ENCODE results near the gene ST6GALNAC1.

The ST6GALNAC1 gene, protein sequence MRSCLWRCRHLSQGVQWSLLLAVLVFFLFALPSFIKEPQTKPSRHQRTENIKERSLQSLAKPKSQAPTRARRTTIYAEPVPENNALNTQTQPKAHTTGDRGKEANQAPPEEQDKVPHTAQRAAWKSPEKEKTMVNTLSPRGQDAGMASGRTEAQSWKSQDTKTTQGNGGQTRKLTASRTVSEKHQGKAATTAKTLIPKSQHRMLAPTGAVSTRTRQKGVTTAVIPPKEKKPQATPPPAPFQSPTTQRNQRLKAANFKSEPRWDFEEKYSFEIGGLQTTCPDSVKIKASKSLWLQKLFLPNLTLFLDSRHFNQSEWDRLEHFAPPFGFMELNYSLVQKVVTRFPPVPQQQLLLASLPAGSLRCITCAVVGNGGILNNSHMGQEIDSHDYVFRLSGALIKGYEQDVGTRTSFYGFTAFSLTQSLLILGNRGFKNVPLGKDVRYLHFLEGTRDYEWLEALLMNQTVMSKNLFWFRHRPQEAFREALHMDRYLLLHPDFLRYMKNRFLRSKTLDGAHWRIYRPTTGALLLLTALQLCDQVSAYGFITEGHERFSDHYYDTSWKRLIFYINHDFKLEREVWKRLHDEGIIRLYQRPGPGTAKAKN

DNA sequence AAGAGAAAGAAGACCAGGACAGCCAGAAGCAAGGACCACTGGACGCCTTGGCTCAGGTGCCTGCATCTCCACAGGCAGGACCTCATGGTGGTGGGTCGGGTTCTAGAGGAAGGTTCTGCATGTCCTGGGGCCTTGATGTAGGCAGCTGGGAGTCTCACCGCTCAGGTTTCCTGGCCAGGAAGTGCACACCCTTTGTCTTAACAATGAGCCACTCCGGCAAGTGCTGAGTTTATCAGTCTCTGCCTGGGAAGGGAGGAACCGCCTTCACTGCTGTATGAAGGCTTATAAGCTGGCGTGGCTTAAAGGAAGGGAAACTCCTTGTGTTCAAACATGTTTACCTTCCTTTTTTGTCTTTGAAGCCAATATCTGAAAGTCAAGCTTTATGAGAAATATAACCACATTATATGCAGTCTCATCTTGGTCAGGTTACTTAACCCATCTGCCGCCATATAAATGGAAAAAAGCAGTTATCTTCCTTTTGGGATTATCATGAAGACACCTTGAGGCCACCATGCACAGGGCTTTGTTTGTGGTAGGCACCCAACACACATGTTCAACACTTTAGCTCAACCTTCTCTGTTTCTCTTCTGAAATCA lies at the start of gene ST6GALNAC1:
TSS of gene ST6GALNAC1 (minus strand) at position 205 of the 596 bp plus-strand sequence. CDS start at position 86, 119 bp downstream.
- no peak for DNase-seq (ENCODE audit: extremely low read depth in 1 of 2, low read depth in 1 of 2)

DNA sequence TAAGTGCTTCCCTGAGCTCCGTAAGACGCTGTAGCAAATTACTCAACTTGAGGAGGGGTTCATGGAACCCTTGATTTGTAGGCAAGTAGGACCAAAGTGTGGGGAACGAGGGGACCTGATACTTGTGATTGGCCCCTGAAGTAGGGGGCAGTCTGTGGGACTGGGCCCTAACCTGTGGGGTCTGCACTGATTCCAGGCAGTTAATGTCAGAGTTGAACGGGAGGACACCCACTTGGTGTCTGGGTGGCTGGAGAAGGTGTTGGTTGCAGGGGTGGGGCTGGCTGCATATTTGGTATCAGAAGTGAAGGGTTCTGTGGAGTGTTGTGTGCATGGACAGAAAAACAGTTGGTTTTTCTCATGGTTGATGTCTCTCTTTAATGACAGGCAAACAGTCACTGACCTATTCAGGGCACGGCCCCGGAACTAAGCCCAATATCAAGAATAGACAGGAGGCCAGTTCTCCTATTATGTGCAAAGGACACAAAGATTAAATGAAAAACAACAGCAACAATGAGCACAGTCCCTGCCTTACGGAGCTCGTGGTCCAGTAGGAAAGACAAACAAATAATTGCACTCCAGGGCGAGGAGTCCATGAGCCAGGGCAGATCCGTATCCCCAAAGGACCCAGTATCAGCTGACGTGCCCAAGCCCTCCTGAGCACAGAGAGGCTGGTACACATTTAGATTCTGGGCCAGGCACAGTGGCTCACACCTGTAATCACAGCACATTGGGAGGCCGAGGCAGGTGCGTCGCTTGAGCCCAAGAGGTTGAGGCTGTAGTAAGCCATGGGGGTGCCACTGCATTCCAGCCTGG lies 48.0 kb upstream of the ST6GALNAC1 start:
- no peak for DNase-seq (ENCODE audit: extremely low read depth in 1 of 2, low read depth in 1 of 2)

DNA sequence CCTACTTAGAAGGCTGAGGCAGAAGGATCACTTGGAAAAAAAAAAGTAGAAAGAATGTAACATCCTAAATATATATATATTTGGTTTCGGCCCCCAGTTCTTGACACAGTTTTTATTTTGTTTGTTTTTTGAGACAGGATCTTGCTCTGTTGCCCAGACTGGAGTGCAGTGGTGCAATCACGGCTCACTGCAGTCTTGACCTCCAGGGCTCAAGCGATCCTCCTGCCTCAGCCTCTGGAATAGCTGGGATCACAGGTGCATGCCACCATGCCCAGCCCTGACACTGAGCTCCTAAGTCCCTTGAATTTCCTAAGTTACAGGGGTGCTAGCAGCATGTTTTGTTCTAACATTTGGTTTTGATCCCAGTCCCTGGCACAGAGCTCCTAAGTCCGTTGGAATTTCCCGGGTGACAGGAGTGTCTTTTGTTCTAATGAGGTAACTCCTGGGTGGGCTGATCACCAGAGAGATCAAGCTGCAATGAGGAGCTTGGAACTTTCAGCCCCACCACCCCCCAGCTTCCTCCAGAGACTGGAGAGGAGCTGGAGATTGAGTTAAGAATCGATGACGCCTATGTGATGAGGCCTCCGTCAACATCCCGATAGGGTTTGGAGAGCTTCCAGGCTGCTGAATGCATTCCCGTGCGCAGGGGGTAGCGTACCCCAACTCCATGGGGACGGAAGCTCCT lies 47.2 kb upstream of the ST6GALNAC1 start:
- DNase-seq (ENCODE audit: extremely low read depth in 1 of 2, low read depth in 1 of 2) = no peak

DNA sequence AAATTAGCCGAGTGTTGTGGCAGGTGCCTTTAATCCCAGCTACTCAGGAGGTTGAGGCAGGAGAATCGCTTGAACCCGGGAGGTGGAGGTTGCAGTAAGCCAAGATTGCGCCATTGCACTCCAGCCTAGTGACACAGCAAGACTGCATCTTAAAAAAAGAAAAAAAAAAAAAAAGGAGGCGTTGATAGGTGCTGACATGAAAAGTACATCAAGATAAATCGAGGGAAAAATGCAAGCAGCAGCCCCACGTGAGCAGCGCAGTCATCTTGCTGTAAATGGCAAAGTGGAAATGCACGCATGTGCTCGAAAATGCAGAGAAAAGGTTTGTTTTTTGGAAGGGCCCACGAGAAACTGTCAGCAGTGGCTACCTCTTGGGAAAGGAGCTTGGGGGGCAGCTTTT lies 46.3 kb upstream of the ST6GALNAC1 start:
- DNase-seq (ENCODE audit: extremely low read depth in 1 of 2, low read depth in 1 of 2) = no peak

DNA sequence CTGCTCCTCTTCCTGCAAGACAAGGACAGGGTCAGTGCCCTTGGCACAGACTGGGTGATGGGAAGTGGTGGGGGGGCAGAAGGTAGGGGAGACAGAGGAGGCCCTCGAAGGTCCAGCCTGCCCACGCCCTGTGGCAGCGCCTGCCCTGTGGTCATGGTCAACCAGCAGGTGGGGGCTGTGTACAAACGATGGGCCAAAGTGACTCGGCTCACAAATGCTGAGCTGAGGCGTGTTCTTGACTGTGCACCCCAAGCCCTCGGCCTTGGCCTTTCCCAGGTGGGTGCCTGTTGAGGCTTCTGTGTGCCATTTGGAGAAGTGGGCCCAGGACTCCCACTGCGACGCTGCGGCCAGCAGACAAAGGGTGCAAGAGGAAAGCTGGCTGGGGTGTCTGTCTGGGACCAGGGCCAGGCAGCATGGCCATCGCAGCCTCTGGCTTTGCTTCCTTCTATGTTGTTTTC lies 44.6 kb upstream of the ST6GALNAC1 start:
- no peak for DNase-seq (ENCODE audit: extremely low read depth in 1 of 2, low read depth in 1 of 2)

DNA sequence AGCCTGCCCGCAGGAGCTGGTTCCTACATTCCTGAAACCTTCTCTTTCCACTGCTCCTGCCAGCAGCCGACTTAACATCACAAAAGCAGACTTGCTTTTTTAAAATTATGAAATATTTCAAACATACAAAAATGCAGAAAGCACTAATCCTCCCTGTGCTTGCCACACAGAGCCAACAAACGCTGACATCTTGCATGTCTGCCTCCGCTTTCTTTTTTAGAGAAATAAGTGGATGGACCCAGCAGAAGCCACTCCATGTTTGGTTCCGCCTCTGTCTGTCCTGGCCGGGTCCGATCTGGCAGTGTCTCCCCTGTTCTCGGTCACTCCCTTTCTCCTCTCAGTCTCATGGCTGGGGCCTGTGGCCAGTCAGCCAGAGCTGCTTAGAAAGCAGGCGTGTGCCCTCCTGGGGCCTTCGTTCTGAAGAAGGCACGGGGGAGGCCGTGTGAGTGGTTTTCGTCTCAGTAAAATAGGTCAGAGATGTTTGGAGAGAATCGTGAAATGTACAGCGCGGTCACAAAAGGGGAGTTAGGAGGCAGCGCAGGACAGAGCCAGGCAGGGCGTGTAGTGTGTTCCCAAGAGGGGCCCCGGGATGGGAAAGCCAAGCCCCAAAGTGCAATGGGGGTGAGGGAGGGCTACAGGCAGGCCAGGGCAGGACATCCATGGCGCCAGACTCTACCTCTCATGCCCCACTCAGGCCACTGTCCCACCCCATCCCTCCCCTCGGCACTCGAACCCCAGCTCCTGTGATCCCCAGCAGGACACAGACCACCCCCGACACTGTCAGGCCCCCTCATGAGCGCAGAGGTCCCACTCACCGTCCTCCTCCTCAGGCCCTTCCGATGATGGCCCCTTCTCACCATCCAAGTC lies 44.0 kb upstream of the ST6GALNAC1 start:
- no peak for DNase-seq (ENCODE audit: extremely low read depth in 1 of 2, low read depth in 1 of 2)

DNA sequence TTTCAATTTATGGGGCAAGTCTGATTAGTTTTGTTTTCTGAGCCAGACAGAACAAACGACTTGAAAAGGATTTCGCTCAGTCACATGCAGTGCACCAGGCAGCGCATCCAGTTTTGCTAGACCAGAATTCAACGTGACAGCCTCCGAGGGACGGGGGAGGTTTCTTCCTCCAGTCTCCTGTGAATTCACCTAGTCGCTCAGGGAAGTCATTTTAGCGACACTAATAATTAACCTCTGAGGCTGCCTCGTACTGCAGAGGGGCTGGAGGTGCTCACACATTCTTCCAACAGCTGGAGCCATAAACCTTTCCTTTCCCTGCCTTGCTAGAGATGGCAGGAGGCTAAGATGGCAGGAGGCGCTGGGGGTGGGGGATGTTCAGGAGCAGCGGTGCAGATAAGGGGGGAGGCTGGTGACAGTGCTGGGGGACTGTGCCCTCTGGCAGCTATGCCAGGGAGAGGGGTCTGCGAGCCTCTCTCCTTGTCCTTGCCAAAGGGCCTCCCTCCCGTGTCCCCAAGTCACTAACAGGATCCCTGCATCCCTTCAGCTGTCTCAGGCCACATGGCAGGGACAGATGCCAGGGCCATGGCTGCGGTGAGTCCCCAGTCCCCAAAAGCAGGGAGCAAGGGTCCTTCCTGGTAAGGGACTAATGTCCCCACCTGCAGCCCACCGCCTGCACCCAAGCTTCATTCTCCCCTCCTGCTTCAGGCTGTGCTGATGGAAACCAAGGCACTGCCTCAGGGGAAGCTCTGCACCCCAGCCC lies 43.2 kb upstream of the ST6GALNAC1 start:
- no peak for DNase-seq (ENCODE audit: extremely low read depth in 1 of 2, low read depth in 1 of 2)

DNA sequence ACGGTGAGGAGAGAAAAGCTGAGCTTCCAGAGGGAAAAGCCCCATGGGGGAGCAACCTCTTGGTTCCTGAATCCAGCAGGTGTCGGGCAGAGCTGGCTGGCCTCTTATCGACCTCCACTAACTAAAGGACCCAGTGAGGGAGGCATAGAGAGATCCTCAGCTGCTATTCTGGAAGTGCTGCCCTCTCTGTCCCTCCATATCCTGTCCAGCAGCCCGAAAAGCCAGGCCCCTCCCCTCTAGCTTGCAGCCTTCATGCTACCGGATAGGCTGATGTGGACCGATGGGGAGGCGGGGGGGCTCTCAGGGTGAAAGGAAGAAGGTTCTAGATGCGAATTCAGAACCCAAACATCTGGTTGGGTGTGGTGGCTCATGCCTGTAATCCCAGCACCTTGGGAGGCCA lies 42.3 kb upstream of the ST6GALNAC1 start:
- DNase-seq (ENCODE audit: extremely low read depth in 1 of 2, low read depth in 1 of 2) = no peak

DNA sequence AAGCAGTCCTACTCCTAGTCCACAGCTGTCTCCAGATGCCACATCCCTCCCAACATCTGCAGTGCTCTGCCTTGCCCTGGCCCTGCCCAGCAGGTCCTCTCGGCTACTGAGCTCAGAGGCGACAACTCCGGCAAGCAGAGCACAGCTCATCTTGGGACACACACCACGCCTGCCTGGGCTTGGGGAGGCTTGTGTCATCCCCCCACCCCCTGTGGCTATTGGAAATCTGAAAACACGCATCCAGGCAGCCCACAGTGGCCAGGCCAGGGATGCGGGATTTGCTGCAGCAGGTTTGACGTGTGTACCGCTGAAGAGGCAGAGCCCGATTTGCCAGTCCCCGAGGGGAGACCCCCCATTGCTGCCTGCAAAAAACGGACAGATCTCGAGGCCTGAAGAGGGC lies 41.8 kb upstream of the ST6GALNAC1 start:
- no peak for DNase-seq (ENCODE audit: extremely low read depth in 1 of 2, low read depth in 1 of 2)

DNA sequence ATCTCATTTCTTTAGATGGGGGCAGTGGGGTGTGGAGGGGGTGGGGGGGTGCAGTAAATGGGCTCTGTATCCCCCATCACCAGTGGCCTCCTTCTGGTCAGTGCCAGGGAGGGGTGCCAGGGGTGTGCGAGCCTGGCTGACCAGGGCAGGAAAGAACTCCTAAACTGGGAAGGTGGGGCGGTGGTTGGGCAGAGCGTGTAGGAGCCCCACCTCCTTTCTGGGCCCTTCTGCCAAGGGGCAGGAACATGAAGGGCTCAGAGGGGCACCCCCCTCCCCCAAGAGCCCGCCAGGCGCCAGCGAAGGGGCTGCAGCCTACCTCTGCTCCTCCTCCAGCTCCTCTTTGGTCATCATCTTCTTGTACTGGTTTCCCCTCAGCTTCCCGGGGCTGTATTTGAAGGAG lies 41.2 kb upstream of the ST6GALNAC1 start:
- DNase-seq (ENCODE audit: extremely low read depth in 1 of 2, low read depth in 1 of 2) = no peak

DNA sequence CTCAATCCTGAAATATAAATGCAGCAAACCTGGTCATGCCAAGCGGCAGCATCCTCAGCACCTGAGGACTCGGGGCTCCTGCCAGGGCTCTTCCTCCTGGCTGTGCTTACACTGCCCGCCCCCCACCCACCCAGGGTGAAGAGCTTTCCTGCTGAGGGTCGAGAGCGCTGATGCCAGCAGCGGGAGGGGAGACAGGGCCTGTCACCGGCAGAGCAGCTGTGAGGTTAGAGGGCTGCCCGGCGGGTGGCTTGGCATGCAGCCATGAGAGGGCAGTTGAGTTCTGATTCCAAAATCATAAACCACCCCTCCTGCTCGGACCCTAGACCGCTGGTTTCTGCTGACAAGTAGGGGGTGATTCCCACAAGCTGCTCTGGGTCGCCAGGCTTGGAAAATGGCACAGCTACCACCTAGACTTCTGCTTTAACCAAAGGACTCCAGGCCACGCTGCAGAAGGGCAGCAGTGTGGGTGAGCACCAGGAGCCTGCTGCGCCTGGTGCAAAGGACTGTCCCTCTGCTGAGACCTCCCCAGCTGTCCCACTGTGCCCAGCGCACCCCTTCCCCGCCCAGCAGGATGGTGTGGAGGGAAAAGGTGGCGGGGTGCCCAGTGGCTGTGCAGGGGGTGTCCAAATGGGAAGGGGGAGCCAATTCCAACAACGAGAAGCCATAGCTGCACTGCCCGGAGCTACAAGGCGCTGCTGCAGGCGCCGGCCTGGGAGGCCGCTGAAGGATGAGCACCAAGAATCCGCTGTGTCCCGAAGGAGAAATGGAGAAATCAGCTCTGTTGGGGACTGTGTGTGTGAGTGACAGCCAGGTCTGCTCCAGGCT lies 40.6 kb upstream of the ST6GALNAC1 start:
- DNase-seq (ENCODE audit: extremely low read depth in 1 of 2, low read depth in 1 of 2) = no peak

DNA sequence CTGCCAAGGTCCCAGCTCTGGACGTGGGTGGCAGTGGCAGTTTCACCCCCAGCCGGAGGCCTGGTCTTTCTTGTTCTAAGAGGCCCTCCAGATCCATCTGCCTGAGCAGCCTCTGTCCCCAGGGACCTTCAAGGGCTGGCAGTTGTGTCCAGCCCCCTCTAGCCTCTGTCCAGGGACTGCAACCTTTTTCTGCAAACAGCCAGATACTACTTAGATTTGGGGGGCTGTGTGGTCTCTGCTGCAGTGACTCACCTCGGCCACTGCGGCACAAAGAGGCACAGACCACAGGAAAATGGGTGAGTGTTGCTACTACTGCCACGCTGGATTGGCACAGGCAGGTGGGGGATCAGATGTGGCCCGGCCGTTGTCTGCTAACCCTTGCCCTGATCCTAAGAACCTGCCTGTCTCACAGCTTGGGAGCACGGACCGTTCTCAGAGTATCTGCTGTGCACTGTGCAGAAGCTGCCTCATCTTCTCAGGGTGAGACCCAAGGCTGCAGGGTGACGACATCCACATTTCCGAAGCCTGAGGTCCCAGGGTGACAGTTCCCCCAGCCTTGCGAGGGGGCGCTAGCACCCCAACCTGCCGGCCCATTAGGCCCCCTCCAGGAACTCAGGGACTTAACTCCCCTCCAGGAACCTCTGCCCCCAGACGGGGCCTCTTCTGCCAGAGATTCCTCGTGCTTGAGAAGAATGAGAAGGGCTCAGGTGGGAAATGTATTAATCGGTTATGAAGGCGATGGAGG lies 39.6 kb upstream of the ST6GALNAC1 start:
- no peak for DNase-seq (ENCODE audit: extremely low read depth in 1 of 2, low read depth in 1 of 2)

DNA sequence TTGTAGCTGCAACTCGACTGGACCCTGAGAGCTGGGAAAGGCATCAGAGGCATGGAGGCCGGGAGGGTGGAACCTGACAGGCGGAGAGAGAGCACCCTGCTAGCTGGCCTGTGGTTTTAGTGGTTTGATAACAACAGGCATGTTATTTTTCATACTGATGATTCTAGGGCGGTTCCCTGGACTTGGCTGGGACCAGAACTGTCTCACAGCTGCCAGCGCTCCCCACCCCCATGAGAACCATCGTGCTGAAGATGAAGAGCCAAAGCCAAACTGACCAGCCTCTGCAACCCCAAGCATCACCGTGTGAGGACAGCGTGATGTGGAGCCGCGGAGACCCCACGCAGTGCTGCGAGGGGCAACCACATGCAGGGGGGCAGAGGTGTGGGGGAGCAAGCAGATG lies 38.7 kb upstream of the ST6GALNAC1 start:
- no peak for DNase-seq (ENCODE audit: extremely low read depth in 1 of 2, low read depth in 1 of 2)

DNA sequence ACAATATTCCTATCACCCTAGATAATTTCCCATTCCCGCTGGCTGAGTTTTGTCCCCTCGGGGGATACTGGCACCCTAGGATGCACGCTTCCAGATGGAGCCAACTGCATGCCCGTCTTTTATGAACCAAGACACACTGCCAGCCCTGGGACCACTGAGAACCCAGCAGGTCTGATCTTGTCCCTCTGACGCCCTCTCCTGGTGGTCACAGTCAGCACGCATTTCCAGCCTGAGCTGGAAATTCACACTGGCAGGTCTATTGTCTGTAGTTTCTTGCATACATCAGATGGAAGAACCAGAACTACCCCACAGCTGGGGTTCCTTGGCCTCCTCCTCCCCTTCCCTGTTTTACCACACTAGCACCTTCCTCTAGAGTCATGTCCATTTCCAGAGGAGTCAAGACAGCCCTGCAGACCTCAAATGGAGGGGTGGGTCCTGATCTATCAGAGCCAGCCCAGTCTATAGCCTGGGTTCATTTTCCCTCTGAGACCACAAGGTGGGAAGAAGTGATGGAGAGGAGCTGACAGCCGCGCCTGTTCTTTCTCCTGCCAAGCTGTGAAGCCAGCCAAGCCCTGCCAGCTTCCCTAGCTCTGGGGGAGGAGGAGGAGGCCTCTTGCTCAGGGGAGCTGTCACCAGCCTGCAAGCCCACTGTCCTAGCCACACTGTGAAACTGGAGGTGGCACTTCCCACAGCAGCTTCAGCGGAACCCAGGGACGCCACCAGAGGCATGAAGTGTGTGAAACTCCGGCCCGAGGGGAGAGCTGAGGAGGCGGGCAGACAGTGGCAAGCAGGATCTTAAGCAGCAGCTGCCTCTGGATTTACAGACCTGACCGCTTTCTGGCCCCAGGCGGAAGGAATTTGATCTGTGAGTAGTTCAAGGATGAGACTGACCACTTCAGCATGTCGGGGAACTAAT lies 37.9 kb upstream of the ST6GALNAC1 start:
- peak in 1 of 2 donors; percentile 39 for DNase-seq (ENCODE audit: extremely low read depth in 1 of 2, low read depth in 1 of 2)

DNA sequence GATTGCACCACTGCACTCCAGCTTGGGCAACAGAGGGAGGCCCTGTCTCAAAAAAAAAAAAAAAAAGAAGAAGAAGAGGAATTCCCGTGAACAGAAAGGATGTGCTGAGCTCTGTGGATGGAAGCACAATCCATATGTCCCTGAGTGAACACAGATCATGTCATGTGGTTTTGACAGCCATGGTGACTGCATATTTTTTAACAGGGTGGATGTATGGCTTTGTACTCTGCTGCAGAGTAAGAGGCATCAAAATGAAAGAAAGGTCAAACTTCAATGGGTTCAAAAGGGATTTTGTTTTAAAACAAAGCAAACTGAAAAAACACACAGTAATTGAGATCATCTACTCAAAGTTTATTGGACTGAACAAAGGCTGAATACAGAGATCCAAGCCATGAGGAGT lies 35.7 kb upstream of the ST6GALNAC1 start:
- no peak for DNase-seq (ENCODE audit: extremely low read depth in 1 of 2, low read depth in 1 of 2)

DNA sequence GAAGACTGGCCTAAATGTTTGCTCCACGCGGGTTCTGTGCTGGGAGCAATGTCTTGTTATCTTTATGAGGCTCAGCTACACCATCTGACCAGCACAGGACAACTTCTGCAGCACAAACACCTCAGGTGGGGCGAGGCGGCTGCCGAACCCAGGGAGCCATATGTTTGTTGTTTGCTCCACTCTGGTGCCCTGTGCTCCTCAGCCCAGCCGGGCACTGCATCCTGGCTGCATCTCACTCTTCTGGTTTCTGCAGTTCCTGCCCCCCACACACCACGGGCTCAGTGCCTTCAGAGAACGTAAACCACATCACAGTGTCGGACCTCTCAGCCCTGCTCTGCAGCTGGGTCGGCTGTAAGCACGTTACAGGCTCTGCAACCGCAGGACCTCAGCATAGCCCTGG lies 34.8 kb upstream of the ST6GALNAC1 start:
- peak in 1 of 2 donors; percentile 13 for DNase-seq (ENCODE audit: extremely low read depth in 1 of 2, low read depth in 1 of 2)

Data from stimulated activated CD8-positive, alpha-beta memory T cell treated with anti-CD3 and anti-CD28 coated beads, Interleukin-7, amount 100 ng/mL, for 48 hours (primary cell).